Measurements from ENCODE around the gene ZNF783. TPM values are rescaled to one million over a fixed set of nuclear protein-coding genes. Genes with fewer than 3 reads are reported as not detected.

ZNF783 gene
- total and polyA plus RNA-seq, 2 donors (not counting 1 experiment from before 2014, with no cell fraction given): 38.1 to 43.8 TPM

GRCh38 chr7:149223176-149223575 lies 38.8 kb upstream of the ZNF783 start:
- Histone ChIP-seq H2AFZ (ENCODE audit: insufficient read depth, low read depth, low read length, poor library complexity, severe bottlenecking) (no peak overlapping the region), H3K27ac (ENCODE audit: low read length in 2 of 2) (no peak overlapping the region), H3K9ac (ENCODE audit: low read length) (no peak overlapping the region), H3K4me1 (ENCODE audit: control insufficient read depth in 2 of 2, insufficient read depth in 2 of 2, low read length in 2 of 2) (no peaks in the 10 kb centered on the region), H4K20me1 (ENCODE audit: control insufficient read depth, insufficient read depth, low read length, poor library complexity, severe bottlenecking) (no peaks in the 10 kb centered on the region), H3K9me3 (ENCODE audit: control extremely low read depth in 1 of 3, control insufficient read depth in 2 of 3, insufficient read depth in 1 of 3, low read length in 2 of 3) (peaks cover 0 to 14% (median 0%) of the 10 kb centered on the region in 3 donors), H3K4me2 (replicated peaks; ENCODE audit: low read depth, low read length, poor library complexity, severe bottlenecking) (no peak overlapping the region), H3K27me3 (replicated peaks in 1 of 4; ENCODE audit: control extremely low read depth in 1 of 4, control insufficient read depth in 3 of 4, insufficient read depth in 4 of 4, low read length in 3 of 4) (no peaks in the 10 kb centered on the region), H3K36me3 (replicated peaks in 1 of 2; ENCODE audit: control extremely low read depth in 1 of 2, control insufficient read depth in 1 of 2, extremely low read depth in 1 of 2, insufficient read depth in 2 of 2, low read length in 1 of 2) (peaks cover 0 to 13% of the 10 kb centered on the region in 2 experiments), H3K4me3 (ENCODE audit: control extremely low read depth in 1 of 5, extremely low read depth in 1 of 5, insufficient read depth in 1 of 5, low read depth in 2 of 5, low read length in 4 of 5) (no peak overlapping the region), H3K79me2 (ENCODE audit: control insufficient read depth, insufficient read depth, low read length) (no peaks in the 10 kb centered on the region)
- ChIA-PET POLR2A (no interaction called here), CTCF (no interaction called here)
- H3K27ac Mint-ChIP-seq: no peak overlapping the region
- ATAC-seq (ENCODE audit: low read depth) (no peak), DNase-seq (no peak)
- no peaks in the 10 kb centered on the region for H3K9me3 Mint-ChIP-seq (ENCODE audit: insufficient read depth)
- H3K27me3 Mint-ChIP-seq: no peaks in the 10 kb centered on the region
- no peaks in the 10 kb centered on the region for H3K4me1 Mint-ChIP-seq
- intact Hi-C loops (cut with micrococcal nuclease): no loop called here
- TF ChIP-seq CTCF (IDR thresholded peaks at IDR 0.05): no peak
- TF ChIP-seq EZH2 (IDR thresholded peaks at IDR 0.05; ENCODE audit: borderline replicate concordance, insufficient read depth, low read depth, low read length, poor library complexity, severe bottlenecking): no peak
- WGBS (ENCODE audit: insufficient coverage): 95% methylated on average over 6 of the region's 8 CpGs
- no peak overlapping the region for H3K4me3 Mint-ChIP-seq

- Mint-ChIP-seq H3K9me3 (ENCODE audit: insufficient read depth) (no peaks in the 10 kb centered on the region), H3K27ac (no peak overlapping the region), H3K4me3 (no peak overlapping the region), H3K27me3 (no peaks in the 10 kb centered on the region), H3K4me1 (no peaks in the 10 kb centered on the region)
- no peaks in the 10 kb centered on the region for H3K27me3 ChIP-seq (replicated peaks in 1 of 4; ENCODE audit: control extremely low read depth in 1 of 4, control insufficient read depth in 3 of 4, insufficient read depth in 4 of 4, low read length in 3 of 4)
- no peak for DNase-seq
- H3K27ac ChIP-seq (ENCODE audit: low read length in 2 of 2): no peak overlapping the region
- no peak for ATAC-seq (ENCODE audit: low read depth)
- peaks cover 0 to 13% of the 10 kb centered on the region in 2 experiments for H3K36me3 ChIP-seq (replicated peaks in 1 of 2; ENCODE audit: control extremely low read depth in 1 of 2, control insufficient read depth in 1 of 2, extremely low read depth in 1 of 2, insufficient read depth in 2 of 2, low read length in 1 of 2)
- no peaks in the 10 kb centered on the region for H3K4me1 ChIP-seq (ENCODE audit: control insufficient read depth in 2 of 2, insufficient read depth in 2 of 2, low read length in 2 of 2)
- H4K20me1 ChIP-seq (ENCODE audit: control insufficient read depth, insufficient read depth, low read length, poor library complexity, severe bottlenecking): no peaks in the 10 kb centered on the region
- H3K79me2 ChIP-seq (ENCODE audit: control insufficient read depth, insufficient read depth, low read length): no peaks in the 10 kb centered on the region
- POLR2A ChIA-PET: no interaction called here
- H3K9me3 ChIP-seq (ENCODE audit: control extremely low read depth in 1 of 3, control insufficient read depth in 2 of 3, insufficient read depth in 1 of 3, low read length in 2 of 3): peaks cover 0 to 14% (median 0%) of the 10 kb centered on the region in 3 donors
- 100% methylated on average over 7 of the region's 39 CpGs for WGBS (ENCODE audit: insufficient coverage)
- no peak overlapping the region for H3K9ac ChIP-seq (ENCODE audit: low read length)
- intact Hi-C loops (cut with micrococcal nuclease): no loop called here
- no peak overlapping the region for H3K4me3 ChIP-seq (ENCODE audit: control extremely low read depth in 1 of 5, extremely low read depth in 1 of 5, insufficient read depth in 1 of 5, low read depth in 2 of 5, low read length in 4 of 5)
- no peak overlapping the region for H2AFZ ChIP-seq (ENCODE audit: insufficient read depth, low read depth, low read length, poor library complexity, severe bottlenecking)
- CTCF ChIA-PET: no interaction called here
- no peak overlapping the region for H3K4me2 ChIP-seq (replicated peaks; ENCODE audit: low read depth, low read length, poor library complexity, severe bottlenecking)
- TF ChIP-seq EZH2 (IDR thresholded peaks at IDR 0.05; ENCODE audit: borderline replicate concordance, insufficient read depth, low read depth, low read length, poor library complexity, severe bottlenecking): no peak
- no peak for TF ChIP-seq CTCF (IDR thresholded peaks at IDR 0.05)
Measured at GRCh38 chr7:149223761-149224160, 38.2 kb upstream of the ZNF783 start.

All from B cell (primary cell).